ENCODE data around the gene RGS2.

The RGS2 gene, protein sequence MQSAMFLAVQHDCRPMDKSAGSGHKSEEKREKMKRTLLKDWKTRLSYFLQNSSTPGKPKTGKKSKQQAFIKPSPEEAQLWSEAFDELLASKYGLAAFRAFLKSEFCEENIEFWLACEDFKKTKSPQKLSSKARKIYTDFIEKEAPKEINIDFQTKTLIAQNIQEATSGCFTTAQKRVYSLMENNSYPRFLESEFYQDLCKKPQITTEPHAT

DNA sequence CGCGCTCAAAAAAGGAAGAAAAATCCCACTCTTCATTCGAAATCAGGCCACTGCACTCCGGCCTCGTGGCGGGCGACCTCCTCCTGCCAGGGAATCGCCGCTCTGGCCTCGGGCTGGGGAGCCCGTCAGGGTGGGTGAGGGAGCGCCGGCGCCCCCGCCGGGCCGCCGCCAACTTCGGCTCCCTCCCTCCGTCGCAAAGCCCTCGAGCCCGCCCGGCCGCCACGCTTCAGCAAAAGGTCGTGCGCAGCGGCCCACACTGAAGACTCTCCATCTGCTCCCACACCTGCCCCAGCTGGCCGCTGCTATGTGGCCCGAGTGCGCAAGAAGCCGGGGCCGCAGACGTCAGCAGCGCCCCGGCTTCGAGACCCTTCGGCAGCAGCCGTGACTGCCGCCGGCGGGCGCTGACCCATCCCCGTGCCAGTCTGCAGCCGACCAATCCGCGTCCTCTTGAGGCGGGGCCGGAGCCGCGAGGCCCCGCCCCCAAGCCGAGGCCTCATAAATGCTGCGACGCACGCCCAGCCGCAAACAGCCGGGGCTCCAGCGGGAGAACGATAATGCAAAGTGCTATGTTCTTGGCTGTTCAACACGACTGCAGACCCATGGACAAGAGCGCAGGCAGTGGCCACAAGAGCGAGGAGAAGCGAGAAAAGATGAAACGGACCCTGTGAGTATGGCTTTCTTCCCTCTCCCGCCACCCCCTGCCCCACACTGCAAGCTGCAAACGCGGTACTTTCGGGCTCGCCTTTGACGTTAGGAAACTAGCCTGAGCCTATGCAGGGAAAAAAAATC lies at the start of gene RGS2:
TSS of gene RGS2 (plus strand) at position 522 of the 789 bp plus-strand sequence. CDS start at position 555, 33 bp downstream.
- peak; percentile 95 for DNase-seq

DNA sequence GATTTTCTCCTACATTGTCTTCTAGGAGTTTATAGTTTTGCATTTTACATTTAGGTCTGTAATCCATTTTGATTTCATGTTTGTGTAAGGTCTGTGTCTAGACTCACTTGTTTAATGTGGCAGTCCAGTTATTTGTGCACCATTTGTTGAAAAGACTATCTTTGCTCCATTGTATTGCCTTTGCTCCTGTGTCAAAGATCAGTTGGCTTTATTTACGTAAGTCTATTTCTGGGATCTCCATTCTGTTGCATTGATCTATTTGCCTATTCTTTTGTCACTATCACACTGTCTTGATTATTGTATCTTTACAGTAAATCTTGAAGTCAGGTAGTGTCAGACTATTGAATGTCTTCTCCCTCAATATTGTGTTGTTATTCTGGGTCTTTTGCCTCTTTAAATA lies 49.7 kb upstream of the RGS2 start:
- no peak for DNase-seq

DNA sequence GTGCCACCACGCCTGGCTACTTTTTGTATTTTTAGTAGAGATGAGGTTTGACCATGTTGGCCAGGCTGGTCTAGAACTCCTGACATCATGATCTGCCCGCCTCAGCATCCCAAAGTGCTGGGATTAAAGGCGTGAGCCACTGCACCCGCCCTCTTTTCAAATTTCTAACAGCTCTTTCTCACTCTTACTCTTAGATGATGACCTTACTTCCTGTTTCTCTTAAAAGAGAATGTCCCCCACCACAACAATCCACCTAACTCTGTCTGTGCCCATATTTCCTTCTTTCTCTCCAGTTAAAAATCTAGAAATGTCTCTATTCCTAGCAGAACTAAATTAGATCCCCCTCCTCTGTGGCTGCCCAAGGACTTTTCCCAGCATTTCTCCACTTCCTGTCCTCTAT lies 46.6 kb upstream of the RGS2 start:
- no peak for DNase-seq

DNA sequence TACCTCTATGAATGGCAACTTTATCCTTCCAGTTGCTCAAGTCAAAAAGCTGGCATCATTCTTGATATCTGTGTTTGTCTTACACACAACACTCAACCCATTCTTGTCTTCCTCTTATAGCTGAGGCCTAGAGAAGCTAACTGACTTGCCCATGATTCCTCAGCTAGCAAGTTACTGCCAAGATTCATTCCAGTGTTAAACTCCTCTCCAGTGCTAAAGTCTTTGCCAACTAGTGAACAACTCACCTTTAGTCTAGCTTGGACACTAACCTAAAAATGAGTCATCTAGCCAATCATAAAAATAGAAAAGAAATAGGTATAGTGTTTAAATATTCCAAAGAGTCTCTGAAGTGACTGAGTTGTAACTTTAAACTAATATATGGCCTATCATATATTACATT lies 45.6 kb upstream of the RGS2 start:
- no peak for DNase-seq

DNA sequence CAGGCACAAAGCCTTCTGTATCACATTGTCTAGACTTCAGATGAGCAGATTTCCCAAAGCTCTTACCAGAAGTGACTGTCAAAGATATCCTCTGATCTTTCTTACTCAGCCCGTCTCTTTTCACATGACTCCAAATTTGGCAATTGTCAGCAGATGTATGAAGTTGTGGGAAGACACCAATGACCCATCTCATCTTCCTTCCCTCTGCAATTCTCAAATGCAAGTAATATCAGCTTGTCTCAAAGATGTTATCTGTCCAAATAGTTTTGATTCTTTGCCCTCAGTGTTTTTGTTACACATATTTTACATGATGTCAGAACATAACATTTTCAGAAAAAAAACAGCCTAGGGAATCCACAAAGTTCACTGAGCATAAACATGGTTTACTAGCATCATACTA lies 45.1 kb upstream of the RGS2 start:
- DNase-seq, result peak; percentile 26

DNA sequence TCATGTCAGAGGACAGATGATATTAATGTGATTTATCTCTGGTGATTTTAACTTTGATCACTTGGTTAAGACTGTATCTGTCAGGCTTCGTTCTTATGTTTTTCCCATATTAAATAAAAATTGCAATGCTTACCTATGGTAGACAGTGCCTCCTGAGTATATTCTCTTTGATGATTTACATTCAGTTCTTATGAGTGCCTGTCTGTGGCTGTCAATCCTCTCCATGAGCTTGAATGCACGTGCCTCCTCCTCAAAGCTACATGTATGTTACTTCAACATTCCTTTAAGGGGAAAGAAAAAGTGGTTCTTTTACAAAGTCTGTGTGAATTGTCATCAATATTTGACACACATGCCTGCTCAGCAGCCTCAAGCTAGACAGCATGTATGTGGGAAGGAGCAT lies 44.2 kb upstream of the RGS2 start:
- DNase-seq, result no peak

DNA sequence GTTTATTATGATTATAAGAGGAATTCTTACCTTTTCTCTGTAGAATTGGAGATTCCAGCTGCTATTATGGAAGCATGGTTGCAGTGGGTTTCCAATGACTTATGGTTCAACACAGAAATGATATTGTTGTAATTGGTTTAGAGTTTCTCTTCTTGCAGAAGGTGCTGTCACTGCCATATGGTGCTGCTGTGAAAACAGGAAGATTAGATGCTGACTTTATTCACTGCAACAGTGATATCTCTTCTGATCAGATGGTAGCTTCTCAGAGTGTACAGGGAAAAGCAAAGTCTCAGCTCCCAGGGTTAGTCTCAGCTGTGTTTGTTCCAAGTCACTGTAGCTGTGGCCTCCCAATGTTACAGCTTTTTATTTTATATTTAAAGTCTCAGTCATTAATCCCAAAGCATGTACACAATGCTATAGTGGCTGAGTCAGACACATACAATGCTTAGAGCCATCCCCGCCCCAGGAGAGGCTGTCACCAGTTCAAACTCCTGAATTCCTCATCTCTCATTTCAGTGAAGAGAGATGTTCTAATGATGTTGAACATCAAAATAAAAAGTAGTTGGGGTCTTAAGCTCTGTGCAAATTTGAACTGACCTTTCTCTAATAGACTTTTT lies 42.7 kb upstream of the RGS2 start:
- no peak for DNase-seq

DNA sequence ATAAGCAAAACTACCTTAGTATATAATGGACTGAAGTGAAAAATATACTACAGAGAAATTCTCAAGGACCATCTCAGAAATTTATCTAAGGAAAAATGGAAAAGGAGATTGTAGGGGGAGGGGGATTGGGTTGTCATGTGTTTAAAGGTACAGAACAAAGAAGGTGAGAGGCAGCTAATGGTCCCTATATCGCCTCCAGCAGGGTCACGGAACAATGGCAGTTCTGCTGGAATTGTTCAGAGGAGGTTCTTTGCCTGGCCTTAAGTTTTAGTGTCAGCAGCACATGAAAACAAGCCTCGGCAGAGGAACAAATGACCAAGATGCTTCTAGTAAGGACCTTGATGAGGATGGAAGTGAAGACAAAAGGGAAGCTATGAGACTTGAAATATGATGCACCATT lies 42.0 kb upstream of the RGS2 start:
- no peak for DNase-seq

DNA sequence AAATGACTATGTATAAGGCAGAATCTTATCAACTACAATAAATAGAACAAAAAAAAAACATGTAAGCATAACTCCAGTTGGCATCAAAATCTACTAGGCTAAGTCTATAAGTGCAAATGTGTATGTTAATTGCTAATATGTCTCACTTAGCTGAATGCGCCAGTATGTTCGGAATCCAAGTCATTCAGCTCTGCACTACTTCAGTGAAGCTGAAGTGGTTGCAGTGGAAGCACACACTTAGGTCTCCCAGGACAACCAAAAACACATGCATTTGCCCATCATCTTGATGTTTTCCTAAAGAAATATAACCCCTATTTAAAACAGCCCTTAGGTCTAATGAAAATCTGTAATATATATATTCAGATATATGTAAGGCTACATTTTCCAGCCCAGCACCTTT lies 41.0 kb upstream of the RGS2 start:
- DNase-seq, result no peak

DNA sequence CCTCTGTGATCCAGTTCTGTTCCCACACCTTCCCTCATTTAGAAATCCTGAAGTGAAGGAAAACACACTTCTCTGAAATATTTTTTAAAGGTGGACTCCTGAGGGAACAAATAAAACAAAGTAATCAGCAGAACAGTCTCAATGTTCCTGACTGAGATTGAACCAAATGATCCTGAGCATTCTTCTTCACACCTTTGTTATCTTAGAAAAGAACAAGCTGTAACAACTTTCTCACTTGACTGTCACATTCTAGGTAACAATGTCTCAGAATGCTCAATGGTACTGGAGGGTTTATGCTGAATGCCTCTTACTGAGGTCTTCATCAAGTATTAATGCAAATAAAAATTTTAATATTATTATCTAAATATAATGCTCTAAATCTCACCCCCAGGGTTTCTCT lies 40.4 kb upstream of the RGS2 start:
- DNase-seq, result no peak

DNA sequence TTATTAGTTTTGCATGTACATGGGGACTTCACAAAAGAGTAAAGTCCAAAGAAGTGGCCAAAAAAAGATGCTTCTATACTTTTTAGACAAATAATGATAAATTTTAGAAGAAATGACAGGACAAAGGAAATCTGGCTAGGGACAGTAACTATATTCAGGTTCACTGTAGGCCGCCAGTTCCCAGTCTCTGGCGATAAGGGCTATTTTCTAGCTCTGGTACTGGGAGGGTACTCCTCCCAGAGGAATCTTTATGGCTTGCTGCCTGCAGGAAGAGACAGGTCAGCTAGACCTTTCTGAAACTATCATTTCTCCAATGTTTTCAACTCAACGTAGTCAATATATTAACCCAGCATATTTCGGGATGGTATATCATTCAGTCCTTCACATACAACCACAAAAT lies 37.5 kb upstream of the RGS2 start:
- DNase-seq, result no peak

DNA sequence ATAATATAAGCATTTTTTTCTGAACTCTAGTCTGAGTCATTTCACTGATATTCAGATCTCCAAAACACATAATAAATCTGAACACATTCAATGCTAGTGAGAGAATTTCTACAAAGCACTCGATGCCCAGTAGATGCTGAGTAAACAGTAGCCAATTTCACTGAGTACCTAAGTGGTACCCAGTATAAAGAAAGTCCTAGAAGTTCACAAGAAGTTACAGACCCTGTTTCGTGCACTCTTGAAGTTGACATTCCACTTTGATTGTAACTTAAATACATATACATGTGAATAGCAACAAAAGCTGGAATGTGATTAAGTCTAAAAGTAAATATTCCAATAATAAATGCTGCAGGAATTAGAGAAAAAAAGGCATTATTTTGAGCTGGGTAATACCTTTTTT lies 33.2 kb upstream of the RGS2 start:
- DNase-seq, result no peak

DNA sequence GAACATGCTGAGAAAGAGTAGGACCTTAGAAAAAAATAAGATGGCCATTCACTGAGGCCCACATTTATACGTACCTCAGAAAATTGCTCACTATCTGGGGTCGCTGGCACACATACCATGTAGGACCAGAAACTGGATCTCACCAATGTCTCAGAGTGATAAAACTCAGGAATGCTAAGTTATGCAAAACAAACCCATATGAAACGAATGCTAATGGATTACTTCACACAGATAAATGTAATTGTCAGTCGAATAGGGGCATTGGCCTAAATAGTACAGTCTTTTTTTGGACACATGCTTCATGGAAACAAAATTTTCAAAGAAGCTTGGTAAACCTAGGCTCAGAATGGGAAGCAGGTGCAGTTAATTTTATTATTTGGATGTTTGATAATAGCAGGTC lies 32.6 kb upstream of the RGS2 start:
- DNase-seq, result no peak

DNA sequence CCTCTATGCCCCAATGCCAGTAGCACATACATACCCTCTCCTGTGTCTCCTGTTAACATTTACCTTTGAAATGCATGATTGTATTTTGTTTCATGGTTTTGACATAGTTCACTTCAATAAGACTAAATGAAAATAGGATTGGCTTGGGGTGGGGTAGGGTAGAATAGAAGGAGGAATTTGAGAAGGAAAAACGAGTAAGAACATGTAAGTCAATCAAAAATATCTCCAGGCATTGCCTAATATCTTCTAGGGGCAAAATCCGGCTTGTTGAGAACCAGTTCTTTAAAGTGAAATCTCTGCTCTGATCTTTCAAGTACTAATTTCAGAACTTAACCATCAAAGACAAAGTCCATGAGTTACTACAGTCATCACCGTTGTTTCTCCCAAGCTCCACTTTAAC lies 31.8 kb upstream of the RGS2 start:
- no peak for DNase-seq

DNA sequence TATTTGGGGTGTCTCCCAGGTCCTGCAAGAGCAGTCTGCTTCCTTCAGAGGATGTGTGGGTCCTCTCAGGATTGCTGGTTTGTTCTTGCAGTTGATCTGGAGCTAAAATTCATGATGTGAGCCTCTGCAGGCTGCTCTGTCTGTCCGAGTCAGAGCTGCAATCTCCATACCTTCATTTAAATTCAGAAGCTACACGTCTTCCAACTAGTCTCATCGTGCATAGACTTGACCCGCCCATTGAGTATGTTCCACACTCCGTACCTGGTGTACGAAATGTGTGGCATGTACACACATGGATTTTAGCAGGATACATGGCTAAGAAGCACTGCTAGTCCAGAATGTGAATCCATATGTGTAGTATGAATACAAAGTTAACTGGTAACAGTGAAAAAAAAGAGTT lies 25.0 kb upstream of the RGS2 start:
- DNase-seq, result no peak

DNA sequence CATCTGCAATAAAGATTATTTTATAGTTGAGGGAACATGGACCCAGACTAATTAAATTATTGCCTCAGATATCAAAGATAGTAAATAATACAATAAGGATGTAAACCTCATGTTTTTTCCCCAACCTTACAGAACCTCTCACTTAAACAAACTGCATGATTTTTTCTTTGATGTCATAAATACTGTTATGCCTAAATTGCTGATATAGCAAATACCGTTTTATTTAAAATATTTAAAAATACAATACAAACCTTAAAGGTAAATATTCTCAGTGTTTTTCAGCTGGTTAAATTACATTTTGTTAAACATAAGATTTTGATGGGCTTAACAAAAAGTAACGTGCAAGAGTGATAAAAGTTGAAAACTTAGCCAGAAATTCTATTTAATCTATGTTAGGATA lies 24.4 kb upstream of the RGS2 start:
- no peak for DNase-seq

DNA sequence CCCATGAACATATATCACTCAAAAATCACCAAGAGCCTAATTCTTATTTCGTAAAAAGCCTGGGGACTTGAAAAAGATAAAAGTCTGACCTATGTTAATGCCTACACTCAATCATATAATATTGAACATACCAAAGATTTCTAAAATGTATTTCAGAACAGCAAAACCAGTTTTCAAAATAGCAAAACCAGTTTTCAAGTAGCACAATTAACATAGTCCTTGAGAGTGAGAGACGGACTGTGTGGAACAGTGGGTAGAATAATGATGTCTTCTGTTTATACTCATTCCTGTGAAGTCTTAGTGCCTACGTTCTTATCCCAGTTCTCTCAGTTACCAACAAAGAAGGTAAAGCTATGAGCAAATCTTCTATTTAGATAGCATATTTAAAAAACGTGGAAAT lies 22.3 kb upstream of the RGS2 start:
- DNase-seq, result no peak

DNA sequence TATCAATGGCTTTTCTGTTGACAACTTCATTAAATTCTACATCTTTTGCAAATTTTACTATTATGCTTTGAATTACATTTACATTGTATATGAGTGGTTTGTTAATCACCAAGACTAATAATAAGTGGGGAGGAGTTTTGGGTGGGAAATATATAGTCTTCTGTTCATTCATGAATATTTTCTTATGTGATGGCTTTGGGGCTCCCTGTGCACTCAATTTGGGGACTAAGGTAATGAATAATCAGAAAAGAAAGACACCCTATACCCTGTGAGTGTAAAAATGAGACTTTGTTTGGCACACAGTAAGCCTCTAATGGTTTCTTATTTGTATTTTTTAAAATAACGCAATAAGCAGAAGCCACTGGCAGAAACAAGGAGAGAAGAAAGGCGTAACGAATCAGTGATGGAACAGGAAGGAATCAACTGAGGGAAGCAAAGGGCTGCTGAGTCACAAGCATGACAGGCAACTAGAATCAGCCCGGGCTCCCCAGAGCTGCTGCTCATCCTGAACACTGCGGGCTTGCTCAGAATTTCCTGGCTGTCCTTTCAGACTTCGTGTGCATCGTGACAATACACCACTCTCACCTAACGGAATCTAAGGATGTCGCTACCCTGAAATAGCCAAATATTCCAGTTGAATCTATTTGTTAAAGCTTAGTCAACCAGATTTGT lies 20.8 kb upstream of the RGS2 start:
- DNase-seq, result peak; percentile 81

DNA sequence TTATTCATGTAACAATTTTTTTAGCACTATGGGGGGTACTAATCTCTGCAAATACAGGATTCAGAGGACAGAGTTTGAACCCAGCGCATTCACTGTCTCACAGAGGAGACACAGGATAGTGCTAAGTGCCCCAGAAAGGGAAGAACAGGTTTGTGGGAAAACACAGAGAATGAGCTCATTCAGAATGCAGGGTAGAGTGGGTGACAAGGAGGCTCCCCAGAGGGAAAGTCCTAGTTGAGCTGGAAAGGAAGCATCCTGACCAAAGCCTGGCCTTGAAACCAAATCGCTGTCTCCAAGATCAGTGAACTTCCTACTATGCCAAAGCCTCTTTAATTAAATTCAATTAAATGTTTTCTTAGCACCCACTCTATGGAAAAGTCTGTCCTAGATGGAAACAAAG lies 19.0 kb upstream of the RGS2 start:
- peak; percentile 67 for DNase-seq

DNA sequence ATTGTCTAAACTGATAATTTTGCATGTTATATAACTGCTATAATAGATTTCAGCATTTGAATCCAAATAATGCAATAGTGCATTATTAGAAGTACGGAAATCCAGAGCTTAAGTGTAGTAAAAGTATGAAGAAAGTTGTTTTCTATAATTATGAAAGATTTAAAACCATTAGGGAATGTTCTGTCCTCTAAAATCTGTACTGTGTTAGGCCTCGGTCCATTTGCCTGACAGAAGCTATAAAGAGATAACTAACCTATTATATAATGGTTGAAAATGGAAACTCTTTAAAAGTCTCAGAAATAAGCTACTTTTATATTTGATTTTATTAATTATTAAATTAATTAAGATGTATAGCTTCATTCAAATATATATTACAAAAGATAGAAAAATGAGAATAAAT lies 16.2 kb upstream of the RGS2 start:
- DNase-seq, result no peak

DNA sequence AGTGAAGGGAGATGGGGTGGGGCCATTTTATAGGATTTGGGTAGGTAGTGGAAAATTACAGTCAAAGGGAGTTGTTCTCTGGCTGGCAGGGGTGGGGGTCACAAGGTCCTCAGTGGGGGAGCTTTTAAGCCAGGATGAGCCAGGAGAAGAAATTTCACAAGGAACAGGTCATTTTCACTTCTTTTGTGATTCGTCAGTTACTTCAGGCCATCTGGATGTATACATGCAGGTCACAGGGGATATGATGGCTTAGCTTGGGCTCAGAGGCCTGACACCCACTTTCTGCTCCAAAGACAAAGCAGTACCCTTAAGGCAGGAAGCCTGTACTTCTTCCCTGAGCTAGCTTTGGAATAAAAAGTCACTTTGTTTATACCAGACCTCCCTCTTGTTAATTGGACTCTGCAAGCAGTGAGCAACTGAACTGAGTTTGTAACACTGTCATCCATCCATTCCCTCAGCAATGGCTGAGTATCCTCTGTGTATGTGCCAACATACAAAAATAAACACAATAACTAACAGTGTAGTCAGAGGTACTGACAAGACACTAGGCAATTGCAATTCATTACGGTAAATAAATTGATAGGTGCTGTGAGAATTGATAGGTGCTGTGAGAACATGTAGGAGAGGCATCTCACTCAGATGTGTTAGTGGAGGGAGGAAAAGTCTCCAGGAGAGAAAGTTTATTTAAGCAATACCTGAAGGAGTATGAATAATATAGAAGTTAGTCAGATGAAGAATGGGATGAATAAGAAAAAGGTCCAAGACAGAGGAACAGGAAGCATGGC lies 14.7 kb upstream of the RGS2 start:
- DNase-seq, result no peak

DNA sequence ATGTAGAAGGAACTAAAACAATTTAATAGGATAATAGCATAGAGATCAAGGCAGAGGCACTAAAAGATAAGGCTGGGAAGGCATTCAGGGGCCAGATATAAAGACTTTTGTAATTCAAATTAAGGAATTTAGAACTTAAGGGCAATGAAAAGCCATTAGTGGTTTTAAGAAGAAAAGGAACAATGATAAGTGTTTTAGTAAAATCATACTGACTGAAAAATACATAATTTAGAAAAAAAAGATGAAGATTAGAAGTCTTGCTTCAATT lies 14.1 kb upstream of the RGS2 start:
- no peak for DNase-seq

DNA sequence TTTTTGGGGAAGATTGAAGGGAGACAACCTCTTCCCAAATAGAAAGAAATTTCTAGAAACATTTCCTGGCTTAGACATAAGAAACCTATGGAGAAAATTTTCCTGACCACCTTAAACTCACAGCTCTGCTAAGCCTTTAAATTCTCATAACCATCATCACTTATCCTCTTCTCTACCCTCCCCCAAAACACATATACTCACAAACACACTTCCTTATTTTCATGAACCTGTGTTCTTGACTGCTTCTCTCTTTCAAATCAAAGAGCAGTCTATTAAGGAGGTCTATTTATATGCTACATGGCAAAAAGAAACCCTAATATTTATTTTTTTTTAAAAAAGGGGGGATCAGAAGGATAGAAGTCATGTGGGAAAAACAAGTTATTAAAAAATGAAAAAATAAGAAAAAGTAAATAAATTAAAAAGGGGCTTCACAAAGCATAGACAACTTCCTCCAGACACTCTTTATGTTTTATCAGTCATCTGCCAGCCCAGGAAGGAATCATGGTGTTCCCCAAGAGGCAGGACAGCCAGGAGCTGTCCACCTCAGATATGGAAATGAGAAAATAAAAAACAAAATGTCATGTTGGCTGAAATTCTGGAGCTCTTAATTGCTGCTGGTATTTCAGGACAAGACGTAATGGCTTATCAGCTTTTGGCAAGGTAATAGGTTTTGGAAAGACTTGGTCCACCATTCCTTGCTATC lies 12.8 kb upstream of the RGS2 start:
- no peak for DNase-seq
